ENCODE measurements around the gene GUF1. TPM values are rescaled to one million over a fixed set of nuclear protein-coding genes. Genes with fewer than 3 reads are reported as not detected.

Gene GUF1
- total and polyA plus RNA-seq, 12 donors, result 11.6 to 35.5 (median 19.8) TPM

DNA sequence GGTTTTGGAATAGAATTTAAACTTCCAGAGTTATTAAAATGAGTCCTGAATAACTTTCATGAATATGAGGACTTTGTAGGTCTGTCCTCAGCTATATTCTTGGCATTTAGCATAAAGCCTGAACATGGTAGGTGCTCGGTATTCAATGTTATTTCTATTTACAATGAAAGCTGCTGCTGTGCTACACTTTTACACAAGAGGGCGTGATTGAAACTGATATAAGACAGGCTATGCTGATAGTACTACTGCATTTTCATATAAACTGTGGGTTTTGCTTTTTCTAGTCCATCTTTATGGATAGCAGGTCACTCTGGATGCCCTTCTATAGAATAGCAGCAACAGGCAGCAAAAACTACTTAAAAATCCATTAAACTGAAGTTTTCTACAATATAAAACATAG lies 60.4 kb downstream of the GUF1 start:
- no peaks in the 10 kb centered on the region for H3K36me3 ChIP-seq (replicated peaks in 1 of 2)
- no peak overlapping the region for H3K4me3 ChIP-seq
- H3K9me3 ChIP-seq (replicated peaks in 1 of 3), result no peaks in the 10 kb centered on the region
- H3K27ac ChIP-seq, result no peak overlapping the region
- no peaks in the 10 kb centered on the region for H3K4me1 ChIP-seq (replicated peaks in 1 of 2)
- TF ChIP-seq, protein P1, sequence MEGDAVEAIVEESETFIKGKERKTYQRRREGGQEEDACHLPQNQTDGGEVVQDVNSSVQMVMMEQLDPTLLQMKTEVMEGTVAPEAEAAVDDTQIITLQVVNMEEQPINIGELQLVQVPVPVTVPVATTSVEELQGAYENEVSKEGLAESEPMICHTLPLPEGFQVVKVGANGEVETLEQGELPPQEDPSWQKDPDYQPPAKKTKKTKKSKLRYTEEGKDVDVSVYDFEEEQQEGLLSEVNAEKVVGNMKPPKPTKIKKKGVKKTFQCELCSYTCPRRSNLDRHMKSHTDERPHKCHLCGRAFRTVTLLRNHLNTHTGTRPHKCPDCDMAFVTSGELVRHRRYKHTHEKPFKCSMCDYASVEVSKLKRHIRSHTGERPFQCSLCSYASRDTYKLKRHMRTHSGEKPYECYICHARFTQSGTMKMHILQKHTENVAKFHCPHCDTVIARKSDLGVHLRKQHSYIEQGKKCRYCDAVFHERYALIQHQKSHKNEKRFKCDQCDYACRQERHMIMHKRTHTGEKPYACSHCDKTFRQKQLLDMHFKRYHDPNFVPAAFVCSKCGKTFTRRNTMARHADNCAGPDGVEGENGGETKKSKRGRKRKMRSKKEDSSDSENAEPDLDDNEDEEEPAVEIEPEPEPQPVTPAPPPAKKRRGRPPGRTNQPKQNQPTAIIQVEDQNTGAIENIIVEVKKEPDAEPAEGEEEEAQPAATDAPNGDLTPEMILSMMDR (IDR thresholded peaks at IDR 0.05), result peak in 2 of 6 experiments; percentile 15 to 39
- TF ChIP-seq POLR2A (IDR thresholded peaks at IDR 0.05), result no peak
- WGBS, 4 donors, result 42 to 76% (median 58%) methylated on average over 2 of the region's 2 CpGs
- H3K27me3 ChIP-seq, result no peaks in the 10 kb centered on the region
- intact Hi-C loops (cut with DNase I), result no loop called here
- peak in 1 of 7 donors; percentile 3 for DNase-seq

DNA sequence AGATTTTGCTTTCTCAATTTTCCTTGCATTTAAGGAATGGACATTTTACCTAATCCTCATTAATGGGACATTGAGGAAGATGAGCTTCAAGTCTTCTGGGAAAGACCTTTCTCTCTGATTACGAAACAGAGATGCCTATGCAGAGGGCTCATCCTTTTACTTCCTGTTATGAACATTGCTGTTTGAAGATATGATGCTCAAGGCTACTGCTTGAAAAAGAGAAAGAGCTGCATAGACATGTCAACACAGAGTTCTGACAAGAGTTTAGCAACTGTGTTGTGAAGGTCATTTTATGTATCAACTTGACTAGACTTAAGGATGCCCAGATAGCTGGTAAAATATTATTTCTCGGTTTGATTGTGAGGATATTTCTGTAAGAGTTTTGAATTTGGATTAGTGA lies 62.0 kb downstream of the GUF1 start:
- no peak for TF ChIP-seq POLR2A (IDR thresholded peaks at IDR 0.05)
- TF ChIP-seq, protein P1 (IDR thresholded peaks at IDR 0.05), result no peak
- Histone ChIP-seq H3K36me3 (replicated peaks in 1 of 2) (no peaks in the 10 kb centered on the region), H3K9me3 (replicated peaks in 1 of 3) (no peaks in the 10 kb centered on the region), H3K27ac (no peak overlapping the region), H3K27me3 (no peaks in the 10 kb centered on the region), H3K4me3 (no peak overlapping the region), H3K4me1 (replicated peaks in 1 of 2) (no peaks in the 10 kb centered on the region)
- no peak for DNase-seq
- intact Hi-C loops (cut with DNase I), result no loop called here
- WGBS, 4 donors, result 75 to 90% (median 84%) methylated on average over 2 of the region's 2 CpGs

Other genes with a start within 250 kb of the GUF1 start
- 1 to 10 TPM in 3 of 9 donors, under 1 TPM in 4, not detected in 2; 0.30 to 2.0 (median 0.83) TPM for gene KCTD8, start 229.6 kb upstream of the GUF1 start, total RNA-seq
- gene KCTD8, start 229.6 kb upstream of the GUF1 start, polyA plus RNA-seq, result under 1 TPM in 2 of 3 donors, not detected in 1; 0.24 to 0.29 TPM
- gene YIPF7, start 26.8 kb upstream of the GUF1 start, total RNA-seq, result under 1 TPM in 1 of 9 donors, not detected in 8; 0.72 TPM
- under 1 TPM in 1 of 3 donors, not detected in 2; 0.07 TPM for gene YIPF7, start 26.8 kb upstream of the GUF1 start, polyA plus RNA-seq
- gene GNPDA2, start 48.1 kb downstream of the GUF1 start, total RNA-seq, result 10 to 100 TPM in 8 of 9 donors, 1 to 10 TPM in 1; 9.3 to 28.7 (median 14.8) TPM
- gene GNPDA2, start 48.1 kb downstream of the GUF1 start, polyA plus RNA-seq, result 10 to 100 TPM in 2 of 3 donors, 1 to 10 TPM in 1; 10.0 to 31.1 (median 12.7) TPM

Data from adrenal gland (tissue), 12 donors.